HG02943 (cell line): ENCODE results near the gene COL4A1.
"Not testable (repeated sequence)": the region's sequence is repeated elsewhere in the genome, so short reads cannot be mapped to it uniquely, and the experiment has no call there.

Experiments used
- ATAC-seq: cut with Tn5 transposase; IDR thresholded peaks from one replicate; pipeline ENCODE4 v1.9.1; 2021; ENCODE audit warnings: mild to moderate bottlenecking, low read depth, moderate library complexity; ENCODE audit not compliant: unreplicated experiment

Gene COL4A1

GRCh38 chr13:110127986-110128511 is 178.9 kb downstream of the COL4A1 start:
- no peak for ATAC-seq

DNA sequence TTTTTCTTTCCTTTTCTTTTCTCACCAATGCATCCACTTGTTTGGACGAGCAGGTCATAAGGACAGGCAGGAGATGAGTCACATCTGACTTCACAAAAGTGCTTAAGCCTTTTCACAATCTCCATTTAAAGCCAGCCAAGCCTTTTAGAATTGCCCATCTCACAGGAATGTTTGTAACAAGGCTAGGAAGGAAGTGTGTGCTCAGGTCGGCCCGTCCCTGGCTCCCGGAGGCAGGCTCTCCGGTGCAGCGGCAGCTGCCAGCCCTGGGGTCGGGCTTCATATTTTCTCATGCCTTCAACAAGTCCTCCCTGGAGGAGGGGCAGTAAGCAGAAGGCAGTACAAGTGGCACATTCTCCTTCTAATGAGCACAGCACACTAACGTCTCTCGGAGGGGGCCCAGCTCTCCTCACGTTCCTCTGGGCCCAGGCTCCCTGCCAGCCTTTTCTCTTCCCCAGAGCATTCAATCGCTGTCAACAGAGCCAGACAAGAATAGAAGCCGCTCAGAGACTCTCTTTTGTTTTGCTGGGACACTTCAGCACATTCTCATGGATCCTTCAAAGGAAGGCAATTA is 180.5 kb downstream of the COL4A1 start:
- no peak for ATAC-seq

GRCh38 chr13:110125613-110126272 is 181.2 kb downstream of the COL4A1 start:
- ATAC-seq: no peak

DNA sequence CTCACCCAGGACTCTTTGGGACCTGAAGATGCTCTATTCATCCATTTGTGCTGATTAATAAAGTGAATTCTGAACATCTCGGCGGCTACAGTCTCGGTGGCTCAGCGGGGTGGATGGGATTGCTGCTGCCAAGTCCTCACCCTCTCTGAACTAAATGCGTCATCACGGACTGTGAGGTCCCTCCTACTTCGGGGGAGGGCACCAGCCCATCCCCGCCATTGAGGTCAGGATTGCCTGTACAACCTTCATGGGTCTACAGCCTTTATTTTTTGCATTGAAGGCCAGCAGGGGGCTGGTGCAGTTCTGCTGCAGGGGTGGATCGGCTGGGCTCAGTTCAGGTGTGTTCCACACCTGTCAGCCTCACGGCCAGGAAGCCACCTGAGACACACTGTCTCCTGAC is 181.8 kb downstream of the COL4A1 start:
- ATAC-seq: no peak

DNA sequence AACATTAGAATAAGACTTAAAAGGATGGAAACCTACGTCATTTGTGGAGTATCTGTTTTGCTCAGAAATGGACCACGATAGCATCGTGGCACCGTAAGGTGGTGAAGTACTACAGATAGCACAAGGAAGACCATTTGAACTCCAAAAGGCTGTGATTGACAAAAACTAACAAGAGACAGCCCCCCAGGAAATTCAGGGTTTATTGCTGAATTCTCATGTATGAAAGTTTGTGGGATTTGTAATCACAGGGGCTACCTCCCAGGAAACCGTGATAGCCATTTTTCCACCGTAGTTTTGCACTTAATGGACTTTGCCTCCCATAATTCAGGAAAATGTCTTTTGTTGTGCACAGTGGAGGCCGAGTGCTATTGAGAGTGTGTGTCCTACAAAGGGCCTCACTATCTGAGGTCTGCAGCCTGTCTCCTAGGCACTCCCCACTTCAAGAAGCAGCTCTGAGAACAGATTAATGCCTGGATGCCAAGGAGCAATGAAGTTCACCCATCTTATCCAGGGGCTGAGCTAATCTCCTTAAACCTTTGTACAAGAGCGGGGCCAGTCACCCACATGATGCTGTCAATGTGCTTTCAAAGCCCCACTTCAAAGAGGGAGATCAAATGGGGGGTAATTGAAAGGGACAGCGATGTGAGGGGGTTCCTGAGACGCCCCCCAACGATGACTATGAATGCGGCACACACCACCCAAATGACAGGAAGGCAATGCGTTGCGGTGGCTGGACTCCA is 182.6 kb downstream of the COL4A1 start:
- no peak for ATAC-seq

DNA sequence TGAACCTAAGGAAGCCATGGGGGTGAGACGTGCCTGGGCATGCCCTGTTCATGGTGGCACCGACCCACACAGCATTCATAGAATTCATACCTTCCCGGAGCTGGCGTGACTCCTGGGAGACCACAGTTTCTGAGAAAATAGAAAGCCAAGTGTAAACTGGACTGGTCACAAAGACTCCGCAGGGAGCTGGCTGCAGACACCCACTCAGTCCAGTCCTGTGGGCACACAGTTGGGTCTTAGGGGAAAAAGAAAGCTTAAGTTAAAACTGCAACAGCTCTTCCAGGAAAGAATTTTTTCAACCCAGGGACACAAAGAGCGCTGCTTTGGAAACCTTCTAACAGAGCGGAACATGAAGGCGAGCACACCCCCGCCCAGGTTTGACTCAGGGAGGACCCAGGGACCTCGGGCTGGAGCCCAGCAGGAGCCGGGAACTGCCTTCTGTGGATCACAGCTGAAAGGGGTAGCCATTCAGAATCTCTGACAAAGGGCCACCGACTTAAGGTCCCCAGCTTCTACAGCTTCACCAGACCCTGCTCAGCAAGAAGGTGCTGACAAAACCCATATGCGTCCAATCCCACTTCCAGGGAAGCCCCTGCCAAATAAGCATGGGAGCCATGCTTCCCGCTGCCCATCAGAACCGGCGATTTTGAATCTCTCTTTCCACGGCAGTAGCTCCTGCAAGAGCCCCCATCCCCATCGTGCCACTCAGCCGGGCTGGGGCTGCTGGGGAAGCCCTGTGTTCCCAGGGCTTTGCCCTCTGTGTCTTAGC is 183.7 kb downstream of the COL4A1 start:
- ATAC-seq: no peak

GRCh38 chr13:110121422-110122083 is 185.4 kb downstream of the COL4A1 start:
- ATAC-seq: no peak

- ATAC-seq: no peak
These were observed 186.7 kb downstream of the COL4A1 start for GRCh38 chr13:110119935-110120905.

GRCh38 chr13:110118106-110118505 is 188.9 kb downstream of the COL4A1 start:
- no peak for ATAC-seq

- peak; percentile 65 for ATAC-seq
These were observed 190.9 kb downstream of the COL4A1 start for GRCh38 chr13:110116072-110116487.

DNA sequence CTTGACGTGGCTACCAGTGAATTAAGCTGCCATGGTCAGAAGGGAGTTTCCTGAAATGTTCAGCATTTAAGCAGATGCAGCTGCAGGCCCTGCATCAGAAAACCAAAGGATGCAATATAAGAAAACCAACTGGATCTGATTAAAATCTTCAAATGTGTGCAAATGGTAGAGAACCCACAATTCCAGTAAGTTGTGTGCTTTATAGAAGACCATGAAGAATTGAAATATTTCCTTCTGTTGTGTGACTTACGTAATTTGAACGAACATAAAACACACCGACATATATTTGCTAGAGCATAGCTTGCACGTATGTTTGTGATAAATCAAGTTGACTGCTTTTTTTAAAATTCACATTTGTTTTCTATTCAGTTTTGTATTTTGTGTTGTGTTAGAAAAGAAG is 191.4 kb downstream of the COL4A1 start:
- no peak for ATAC-seq

- no peak for ATAC-seq
These were observed 192.6 kb downstream of the COL4A1 start for GRCh38 chr13:110114316-110114715.

- no peak for ATAC-seq
These were observed 193.6 kb downstream of the COL4A1 start for GRCh38 chr13:110113284-110113764.

GRCh38 chr13:110112379-110112778 is 194.6 kb downstream of the COL4A1 start:
- ATAC-seq: not testable (repeated sequence)

- ATAC-seq: no peak
These were observed 196.2 kb downstream of the COL4A1 start for GRCh38 chr13:110110783-110111182.

DNA sequence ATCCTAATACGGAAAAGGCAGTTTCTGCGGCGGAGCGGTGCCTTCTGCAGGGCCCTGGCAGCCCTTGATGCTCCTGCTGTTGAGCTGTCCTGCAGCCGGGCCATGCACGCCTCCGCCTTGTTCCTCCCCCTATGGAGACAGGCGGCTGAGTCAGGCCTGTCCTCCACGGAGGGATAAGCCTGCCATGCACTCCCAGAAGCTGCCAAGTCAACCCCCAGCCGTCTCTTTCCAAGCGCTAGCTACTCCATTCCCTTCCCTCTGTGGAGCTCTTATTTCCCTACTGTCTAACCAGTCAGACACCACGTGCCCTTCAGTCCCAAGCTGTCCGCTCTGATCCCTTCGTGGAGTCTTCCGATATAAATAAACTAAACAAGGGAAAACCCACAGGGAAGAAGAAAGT is 197.0 kb downstream of the COL4A1 start:
- no peak for ATAC-seq

GRCh38 chr13:110109140-110109783 is 197.7 kb downstream of the COL4A1 start:
- no peak for ATAC-seq

GRCh38 chr13:110108348-110109139 is 198.4 kb downstream of the COL4A1 start:
- ATAC-seq: no peak
